COR-L47 (cell line): ENCODE data around the gene CEP72.

Source experiments
- DNase-seq: peaks from one replicate; lab custom pipeline; 2025; lab: John Stamatoyannopoulos, UW

The CEP72 gene

DNA sequence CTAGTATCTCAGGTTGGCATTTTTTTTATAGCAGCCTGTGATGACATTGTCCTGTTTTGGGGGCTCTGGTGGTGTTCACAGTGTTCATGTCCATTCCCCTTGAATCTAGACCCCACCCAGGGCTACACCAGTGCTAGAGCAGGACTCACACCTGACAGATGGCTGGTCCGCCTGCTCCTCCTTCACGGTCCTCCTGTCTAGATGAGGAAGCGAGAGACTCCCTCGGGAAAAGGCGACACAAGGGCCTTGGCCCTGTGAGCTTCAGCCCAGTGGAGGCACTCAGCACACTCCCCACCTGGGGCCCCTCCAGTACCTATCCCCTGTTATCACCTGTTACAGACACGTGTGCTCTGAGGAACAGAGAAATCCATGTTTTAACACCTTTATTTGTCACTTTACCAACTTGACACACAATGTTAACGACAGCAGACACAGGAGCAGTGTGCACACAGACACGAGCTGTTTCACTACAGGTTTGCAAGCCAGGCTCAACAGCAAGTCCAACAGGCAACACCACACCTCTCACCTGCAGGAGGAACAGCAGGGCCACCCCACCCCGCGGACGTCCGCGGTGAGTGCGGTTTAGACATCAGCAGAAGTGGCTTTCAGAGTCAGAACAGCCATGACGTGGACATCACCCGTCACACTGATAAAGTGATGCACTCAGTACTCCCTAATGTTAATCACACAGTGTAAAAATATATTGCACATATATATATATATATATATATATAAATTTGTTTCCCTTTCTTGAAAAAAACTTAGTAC lies 47.5 kb downstream of the CEP72 start:
- DNase-seq, result no peak

DNA sequence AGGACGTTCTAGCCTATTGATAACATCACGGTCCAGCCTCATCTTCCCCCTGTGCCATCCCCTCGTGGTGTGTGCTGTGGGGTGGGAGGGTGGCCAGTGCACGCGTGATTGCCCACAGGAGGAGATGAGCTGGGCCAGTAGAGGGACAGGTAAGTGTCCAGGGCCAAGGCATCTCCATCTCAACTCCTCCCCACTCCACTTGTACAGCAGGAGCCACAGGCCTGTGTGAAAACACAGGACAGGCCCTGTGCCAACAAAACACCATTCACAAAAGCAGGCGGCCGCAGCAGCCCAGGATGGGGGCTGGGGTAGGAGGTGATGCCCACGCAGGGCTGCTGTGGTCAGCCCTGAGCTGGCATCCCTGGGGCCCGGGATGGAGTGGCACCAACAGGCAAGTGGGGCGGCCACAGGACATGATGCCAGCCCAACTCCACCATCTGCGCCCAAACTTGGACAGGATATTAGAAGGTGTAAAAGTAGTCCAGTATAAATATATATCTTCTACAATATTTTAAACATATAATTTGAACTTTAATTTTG lies 48.4 kb downstream of the CEP72 start:
- DNase-seq, result no peak

DNA sequence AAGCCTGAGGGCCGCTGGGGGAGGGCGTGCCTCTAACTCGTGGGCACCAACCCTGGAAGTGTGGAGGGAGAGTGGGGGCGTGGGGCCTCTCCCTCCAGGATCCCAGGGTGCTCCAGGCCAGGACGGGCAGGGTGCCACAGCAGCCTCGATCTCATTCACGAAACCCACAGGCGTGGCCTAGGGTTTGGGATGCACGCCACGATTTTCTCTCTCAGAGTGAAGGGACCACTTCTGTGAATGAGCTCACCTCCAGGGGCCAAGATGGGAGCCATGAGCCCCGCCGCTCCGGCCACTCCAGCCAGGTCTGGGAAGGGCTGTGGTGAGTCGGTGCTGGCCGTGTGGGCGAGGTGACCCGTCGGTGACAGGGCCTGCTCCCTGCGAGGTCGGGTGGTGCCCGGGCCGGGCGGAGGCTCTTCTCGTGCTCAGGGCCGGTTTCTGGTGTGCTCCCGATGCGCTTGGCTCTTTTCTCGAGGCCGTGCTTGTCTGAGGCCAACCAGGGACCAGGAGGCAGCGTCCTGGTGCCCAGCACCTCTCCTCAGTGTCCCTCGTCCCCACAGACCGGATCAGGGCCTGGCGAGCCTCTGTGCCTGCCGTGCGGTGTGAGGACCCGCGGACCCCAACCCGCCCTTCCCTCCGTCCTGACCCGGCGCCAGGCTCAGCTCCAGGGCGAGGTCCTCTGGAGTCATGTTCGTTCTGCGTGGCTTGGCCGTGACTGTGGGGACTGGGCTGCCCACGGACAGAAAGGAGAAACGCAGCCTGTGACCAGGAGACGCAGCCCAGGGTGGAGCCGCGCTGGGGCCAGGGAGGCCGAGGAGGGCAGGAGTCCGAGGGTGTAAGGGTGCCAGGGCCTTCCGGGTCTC lies 50.0 kb downstream of the CEP72 start:
- no peak for DNase-seq

DNA sequence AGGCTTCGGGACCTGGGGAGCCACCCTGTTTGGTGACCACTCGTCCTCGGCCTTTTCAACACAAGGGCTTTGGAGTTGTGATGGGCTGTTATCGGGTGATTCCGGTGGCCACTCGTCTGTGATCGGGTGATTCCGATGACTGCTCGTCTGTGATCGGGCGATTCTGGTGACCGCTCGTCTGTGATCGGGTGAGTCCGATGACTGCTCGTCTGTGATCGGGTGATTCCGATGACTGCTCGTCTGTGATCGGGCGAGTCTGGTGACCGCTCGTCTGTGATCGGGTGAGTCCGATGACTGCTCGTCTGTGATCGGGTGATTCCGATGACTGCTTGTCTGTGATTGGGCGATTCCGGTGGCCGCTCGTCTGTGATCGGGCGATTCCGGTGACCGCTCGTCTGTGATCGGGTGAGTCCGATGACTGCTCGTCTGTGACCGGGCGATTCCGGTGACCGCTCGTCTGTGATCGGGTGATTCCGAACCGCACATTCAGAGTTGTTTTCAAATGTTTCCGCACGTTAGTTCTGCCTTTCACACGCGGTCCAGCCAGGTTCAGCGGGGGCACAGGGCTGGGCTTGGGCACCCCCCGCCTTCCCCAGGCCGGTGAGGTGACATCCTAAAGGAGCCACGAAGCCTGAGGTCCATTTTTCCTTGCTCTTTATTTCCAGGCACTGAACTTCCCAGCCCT lies 50.8 kb downstream of the CEP72 start:
- DNase-seq, result no peak

DNA sequence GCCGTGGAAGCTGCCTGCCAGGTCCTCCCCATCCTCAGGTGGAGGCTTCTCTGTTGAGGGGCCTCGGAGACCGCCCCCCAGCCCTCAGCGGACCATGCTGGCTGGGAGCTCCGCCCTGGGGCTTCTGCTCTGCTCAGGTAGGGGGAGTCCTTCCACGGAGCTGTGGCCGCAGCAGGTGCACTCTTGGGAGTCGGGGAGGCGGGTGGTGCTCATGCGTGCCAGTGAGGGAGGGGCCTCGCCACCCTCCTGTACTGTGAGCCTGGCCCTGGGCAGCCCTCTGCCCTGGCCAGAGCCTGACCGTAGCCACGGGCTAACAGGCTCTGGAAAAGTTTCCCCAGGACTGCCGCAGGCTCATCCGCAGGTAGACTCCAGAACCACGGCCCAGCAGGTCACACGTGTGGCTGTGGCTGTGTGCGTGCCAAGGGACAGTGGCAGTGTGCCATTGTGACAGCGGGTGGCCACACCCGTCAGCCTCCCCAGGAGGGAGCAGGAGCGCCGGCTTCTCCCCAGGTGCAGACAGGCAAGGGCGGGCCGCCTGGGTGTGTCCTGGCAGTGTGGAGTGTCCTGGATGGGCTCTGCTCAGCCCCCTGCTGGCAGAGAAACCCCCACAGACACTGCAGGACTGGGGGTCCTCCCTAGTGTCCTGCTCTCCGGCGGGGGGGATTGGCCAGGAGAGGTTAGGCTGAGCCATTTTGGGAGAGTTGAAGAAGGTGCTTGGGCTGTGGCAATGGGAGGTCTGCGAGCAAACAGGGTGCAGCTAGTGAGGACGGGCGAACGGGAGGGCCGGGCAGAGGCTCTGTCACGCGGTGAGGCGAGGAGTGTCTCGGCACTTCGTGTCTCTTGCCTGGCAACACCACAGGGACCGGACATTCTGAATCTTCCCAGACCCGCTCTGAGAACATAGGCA lies 51.5 kb downstream of the CEP72 start:
- peak; percentile 93 for DNase-seq

DNA sequence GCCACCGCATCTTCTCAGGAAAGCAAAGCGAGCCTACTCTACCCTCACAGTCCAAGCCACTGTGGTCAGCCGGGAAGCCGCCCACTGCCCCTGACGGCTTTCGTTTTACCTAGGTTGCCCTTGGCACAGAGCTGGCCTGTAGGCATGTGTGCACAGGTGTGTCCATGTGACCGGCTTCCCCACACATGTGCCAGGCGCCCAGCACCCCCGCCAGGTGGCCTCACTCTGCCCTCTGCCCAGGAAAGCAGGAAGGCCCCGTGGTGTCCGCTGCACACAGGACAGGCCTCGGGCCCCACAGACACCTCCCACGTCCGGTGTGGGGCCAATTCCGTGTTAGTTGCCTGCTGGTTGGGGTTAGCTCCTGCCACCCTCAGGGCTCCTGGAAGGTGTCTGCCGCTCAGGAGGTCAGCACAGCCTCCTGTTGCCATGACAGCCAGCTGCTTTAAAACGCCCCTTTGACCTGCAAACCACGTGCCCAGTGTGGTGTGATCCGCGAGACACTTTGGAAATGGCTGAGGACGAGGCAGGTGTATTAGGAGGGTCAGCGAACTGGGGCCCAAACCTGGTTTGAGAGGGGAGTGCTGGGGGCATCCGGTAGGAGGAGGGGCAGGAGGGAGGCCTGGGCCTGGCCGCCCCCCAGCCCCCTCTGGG lies 52.3 kb downstream of the CEP72 start:
- peak; percentile 57 for DNase-seq

DNA sequence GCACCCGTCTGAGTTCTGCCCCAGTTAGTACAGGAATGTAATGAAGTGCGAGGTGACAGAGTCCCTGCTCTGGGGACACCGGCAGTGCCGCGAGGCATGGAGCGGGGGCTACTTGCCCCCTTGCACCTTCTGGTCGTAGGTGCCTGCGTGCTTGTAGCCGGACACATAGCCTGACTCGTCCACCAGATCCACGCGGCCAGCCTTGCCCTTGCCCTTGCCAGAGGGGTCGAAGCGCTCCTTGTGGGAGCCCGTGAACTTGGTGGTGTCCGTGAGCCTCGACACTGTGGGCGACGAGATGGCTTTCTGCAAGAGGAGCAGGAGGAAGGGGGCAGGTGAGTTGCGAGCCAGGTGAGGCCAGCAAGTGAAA lies 52.8 kb downstream of the CEP72 start:
- no peak for DNase-seq

DNA sequence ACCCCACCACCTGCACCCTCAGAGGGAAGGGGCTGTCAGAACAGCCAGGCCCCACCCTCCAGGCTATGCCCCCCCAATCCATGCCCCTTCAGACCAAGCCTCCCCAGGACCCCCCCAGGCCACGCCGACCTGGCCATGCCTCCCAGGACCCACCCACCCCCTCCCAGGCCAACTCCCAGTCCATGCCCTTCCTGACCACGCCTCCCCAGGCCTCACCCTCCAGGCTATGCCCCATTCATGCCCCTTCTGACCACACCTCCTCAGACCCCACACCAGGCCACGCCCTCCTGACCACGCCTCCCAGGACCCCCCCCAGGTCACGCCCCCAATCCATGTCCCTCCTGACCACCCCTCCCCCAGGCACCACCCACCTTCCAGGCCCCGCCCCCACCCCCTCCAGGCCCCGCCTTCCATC lies 53.4 kb downstream of the CEP72 start:
- DNase-seq, result no peak

DNA sequence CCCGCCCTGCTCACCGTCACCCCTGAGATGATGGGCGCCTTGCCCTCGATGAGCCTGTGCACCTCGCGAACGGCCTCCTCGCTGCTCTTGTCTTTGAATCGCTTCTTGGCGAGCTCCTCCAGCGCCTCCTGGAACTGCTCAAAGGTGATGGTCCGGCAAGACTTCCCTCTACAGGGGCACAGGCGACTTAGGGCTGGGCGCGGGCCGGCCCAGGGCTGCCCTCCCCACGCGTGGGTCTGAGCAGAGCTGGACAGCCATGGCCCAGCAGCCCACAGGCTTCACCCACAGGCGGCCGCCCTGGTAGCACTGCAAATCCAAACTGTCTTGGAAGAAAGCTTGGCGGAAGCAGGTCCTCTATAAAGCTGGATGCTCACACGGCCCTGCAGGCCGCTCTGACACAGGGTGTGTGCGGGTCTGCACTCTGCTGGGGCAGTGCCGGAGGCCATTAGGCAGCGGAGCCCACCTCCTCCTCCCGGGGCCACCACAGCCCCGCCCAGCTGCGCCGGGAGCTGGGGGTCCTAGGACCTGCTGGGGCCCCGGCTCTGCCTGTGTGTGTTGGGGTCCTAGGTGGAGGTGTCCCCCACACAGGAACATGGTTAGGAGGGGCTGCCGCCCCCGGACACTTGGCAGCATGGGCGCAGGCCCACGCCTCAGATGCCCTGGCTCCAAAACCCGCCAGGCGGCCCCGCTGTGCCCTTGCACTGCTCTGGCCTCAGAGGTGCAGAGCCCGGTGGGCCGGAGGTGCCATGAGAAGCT lies 54.0 kb downstream of the CEP72 start:
- DNase-seq, result no peak

DNA sequence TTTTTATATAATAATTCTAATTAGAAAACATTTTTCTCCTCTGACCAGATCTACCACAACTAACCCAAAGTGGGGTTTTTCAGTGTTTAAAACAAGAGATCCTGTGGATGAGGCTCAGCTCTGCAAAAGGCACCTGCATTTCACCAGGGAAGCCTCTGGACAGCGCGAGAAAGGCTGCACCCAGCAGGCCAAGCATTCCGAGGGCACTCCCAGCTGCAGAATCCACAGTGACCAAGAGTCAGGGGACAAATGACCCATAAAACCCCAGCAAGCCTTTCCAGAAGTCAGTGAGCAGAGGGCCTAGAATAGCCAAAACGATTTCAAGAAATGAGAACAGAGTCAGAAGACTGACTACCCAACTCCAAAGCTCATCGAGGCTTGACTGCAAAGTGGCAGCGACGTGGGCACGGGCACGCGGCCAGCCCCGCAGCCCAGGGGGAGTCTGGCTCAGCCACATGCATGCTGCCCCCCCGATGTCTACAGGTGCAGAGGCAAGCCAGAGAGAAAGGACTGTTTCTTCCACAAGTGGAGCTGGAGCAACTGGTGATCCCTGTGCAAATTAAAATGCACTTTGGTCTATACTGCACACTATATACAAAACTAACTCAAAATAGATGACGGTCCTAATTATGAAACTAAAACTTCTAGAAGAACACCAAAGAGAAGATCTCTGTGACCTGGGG lies 54.8 kb downstream of the CEP72 start:
- no peak for DNase-seq

DNA sequence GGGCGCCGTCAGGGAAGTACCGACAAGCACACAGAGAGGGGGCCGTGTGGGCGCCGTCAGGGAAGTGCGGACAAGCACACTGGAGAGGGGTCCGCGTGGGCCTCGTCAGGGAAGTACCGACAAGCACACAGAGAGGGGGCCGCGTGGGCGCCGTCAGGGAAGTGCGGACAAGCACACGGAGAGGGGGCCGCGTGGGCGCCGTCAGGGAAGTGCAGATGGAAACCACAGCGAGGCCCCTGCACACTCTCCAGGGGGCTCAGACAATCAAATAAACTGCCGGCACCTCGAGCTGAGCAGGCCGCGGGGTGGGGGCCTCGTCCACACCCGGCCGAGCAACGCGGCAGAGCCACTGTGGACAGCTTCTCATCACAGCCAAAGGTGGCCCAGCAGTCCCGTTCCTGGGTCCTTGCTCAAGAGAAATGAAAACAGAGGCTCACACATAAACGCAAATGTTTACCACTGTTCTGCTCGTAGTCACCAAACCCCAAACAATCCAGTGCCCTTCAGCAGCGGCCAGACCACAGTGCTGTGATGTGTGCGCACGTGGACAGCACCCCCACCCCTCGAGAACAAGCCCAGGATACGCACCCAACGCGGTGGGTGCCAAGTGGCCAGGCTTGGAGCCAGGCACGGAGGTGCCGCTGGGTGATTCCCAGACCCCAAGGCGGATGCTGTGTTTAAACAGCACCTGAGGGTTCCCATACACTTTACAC lies 56.3 kb downstream of the CEP72 start:
- no peak for DNase-seq

DNA sequence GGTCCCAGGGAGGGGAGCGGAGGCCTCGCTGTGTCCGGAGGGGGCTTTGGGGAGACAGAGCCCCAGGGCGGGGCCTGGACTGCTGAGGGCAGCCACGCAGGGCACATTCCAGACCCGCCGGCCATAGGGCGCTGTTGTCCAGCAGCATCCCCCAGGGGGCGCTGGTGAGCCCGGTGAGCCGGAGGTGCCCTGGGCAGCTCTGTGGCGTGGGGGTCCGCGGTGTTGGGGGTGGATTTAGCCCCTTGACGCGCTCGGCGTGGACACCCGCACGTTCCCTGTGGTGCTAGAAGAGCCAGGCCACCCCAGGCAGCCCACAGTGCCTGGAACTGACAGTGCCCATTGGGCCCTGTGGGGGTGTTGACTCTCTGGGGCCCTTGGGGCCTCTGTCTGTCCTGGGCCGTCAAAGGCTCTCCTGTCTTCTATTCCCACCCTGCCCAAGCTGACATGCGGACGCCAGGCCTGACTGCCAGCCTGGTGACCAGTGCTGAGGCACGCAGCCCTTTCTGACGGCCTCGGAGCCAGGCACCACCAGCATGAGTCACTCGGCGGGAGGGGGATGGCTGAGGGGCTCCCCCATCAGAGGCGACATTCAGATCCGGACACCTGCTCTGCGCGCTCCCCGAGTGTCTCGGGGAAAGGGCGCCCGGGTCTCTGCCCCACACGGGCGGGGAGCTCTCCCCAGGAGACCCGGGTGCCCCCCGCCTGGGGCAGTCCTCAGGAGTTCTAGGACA lies 57.1 kb downstream of the CEP72 start:
- DNase-seq, result no peak

DNA sequence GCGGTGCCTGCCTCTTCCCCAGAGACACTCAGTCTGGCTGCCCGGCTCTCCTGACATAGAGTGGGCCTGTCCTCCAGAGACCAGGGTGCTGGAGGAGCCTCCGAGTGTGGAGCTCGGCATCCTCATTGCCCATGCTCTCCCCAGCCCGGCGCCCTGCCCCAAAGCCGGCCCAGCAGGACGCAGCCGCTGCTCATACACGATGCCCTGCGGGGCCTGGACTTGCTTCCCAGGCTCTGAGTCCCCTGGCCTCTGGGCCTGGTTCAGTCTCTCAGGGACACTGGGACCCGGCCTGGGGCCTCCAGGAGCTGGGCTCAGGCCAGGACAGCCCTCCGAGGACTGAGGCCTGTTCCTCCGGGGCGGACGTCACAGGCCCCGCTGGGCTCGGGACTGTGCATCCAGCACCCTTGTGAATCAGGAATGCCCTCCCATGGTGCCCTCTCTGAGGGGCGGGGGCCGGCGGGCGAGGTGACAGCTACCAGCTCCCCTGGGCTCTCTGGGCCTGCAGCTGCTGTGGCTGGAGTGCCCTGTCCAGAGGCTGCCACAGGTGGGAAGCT lies 57.8 kb downstream of the CEP72 start:
- DNase-seq, result no peak

DNA sequence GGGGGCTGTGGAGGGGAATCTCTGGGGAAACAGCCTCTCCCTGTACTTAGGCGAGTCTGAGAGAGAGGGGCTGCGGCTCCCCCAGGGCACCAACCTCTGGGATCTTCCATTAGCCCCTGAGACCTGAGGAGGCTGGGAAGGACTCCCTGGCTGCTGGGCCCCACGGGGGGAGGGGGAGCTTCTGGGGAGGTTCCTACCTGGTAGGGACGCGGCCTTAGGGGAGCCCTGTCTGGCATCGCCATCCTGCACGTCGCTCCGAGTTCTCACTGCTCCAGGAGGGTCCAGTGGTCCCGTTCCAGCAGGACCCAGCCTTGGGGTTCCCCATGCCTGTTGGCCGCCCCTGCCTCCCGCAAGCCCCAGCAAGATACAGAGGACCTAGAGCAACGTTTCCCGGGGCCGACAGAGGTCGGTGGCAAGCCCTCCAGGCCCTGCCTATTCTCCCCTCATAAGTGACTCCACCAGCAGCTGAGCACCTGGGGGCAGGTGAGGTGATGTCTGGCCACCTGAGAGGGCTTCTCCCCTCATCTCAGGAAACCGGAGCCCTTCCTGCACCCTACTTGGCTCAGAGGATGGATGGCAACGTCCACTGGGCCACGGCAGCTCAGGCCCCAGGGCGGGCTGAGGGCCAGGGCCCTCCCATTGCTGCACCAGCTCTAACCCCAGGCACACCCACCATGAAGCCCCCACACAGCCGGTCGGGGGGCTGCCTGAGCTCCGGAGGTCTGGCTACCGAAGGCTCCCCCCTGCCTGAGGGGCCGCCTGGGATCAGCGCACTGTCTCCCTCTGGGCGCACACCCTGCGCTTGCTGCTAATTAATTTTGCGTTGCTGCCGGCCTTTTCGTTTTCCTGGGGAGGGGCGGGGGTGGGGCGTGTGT lies 58.5 kb downstream of the CEP72 start:
- no peak for DNase-seq

DNA sequence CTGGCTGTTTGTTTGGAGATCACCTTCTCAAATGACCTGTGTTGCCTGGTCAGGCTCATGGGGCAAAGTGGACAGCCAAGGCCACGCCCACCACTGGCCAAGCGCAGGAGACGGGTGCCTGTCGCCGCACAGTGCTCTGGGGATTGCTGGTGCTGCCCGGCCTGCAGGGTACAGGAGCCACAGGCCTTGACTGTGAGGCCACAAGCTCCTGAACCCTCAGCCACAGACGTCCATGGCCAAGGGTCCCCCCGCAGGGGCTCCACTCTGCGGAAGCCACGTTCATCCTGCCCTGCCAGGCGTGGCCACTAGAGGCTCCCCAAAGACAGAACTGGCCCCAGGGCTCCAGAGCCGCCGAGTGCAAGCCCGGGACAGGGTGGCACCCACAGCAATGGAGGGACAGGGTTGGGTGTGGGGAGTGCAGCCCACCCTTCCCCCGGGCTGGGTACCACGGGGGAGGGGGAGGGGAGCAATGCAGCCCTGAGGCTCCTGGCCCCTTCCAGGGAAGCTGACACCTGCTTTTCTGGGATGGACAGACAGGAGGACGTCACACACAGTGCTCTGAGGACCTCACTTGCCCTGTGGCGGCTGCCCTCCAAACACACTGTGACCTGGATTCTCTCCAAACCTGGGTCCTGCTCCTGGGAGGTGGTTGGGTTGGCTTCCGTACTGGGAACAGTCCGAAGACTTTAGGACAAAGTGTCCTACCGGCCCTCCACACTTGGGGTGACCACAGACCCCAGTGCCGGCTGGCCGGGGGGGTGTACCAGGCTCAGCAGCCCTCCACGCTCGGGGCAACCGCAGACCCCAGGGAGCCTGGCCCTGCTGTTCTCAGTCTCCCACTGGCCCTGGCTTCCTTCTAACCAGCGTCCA lies 59.6 kb downstream of the CEP72 start:
- peak; percentile 69 for DNase-seq
